Measurements from ENCODE around the gene S1PR5.

S1PR5 gene

GRCh38 chr19:10514211-10515145 lies 2.8 kb downstream of the S1PR5 start:
- DNase-seq = no peak

- DNase-seq = no peak
These were observed 4.0 kb downstream of the S1PR5 start for GRCh38 chr19:10513223-10513622.

GRCh38 chr19:10510301-10510802 lies 6.9 kb downstream of the S1PR5 start:
- no peak for DNase-seq

- no peak for DNase-seq
These were observed 8.5 kb downstream of the S1PR5 start for GRCh38 chr19:10508707-10509106.

- no peak for DNase-seq
These were observed 9.2 kb downstream of the S1PR5 start for GRCh38 chr19:10508036-10508435.

GRCh38 chr19:10505583-10506229 lies 11.5 kb downstream of the S1PR5 start:
- peak; percentile 24 for DNase-seq

- peak; percentile 25 for DNase-seq
These were observed 14.1 kb downstream of the S1PR5 start, which contains the start of gene KEAP1 for GRCh38 chr19:10503002-10503789. TSS of gene KEAP1 (minus strand) at chr19:10503356. CDS start at chr19:10500033, 3,323 bp downstream.

- peak; percentile 88 for DNase-seq
These were observed 14.7 kb downstream of the S1PR5 start for GRCh38 chr19:10502524-10503001.

GRCh38 chr19:10501971-10502523 lies 15.2 kb downstream of the S1PR5 start:
- DNase-seq = peak; percentile 39

GRCh38 chr19:10500247-10500592 lies 17.0 kb downstream of the S1PR5 start:
- DNase-seq = no peak

GRCh38 chr19:10499550-10500246 lies 17.5 kb downstream of the S1PR5 start:
- DNase-seq = no peak

GRCh38 chr19:10497371-10497770 lies 19.9 kb downstream of the S1PR5 start:
- no peak for DNase-seq

GRCh38 chr19:10491472-10492047 lies 25.7 kb downstream of the S1PR5 start:
- no peak for DNase-seq

- DNase-seq = no peak
These were observed 30.7 kb downstream of the S1PR5 start for GRCh38 chr19:10486551-10486950.

- no peak for DNase-seq
These were observed 38.3 kb downstream of the S1PR5 start for GRCh38 chr19:10478903-10479384.

GRCh38 chr19:10478476-10478875 lies 38.8 kb downstream of the S1PR5 start:
- no peak for DNase-seq

- no peak for DNase-seq
These were observed 42.2 kb downstream of the S1PR5 start for GRCh38 chr19:10474962-10475451.

GRCh38 chr19:10473192-10473591 lies 44.1 kb downstream of the S1PR5 start:
- DNase-seq = no peak

GRCh38 chr19:10471909-10472308 lies 45.3 kb downstream of the S1PR5 start:
- no peak for DNase-seq

GRCh38 chr19:10468133-10468532 lies 49.1 kb downstream of the S1PR5 start:
- DNase-seq = no peak

GRCh38 chr19:10467104-10467706 lies 50.0 kb downstream of the S1PR5 start:
- DNase-seq = no peak

Data from NCI-H1436 (cell line).